ENCODE data around the gene SPATS2.

DNA sequence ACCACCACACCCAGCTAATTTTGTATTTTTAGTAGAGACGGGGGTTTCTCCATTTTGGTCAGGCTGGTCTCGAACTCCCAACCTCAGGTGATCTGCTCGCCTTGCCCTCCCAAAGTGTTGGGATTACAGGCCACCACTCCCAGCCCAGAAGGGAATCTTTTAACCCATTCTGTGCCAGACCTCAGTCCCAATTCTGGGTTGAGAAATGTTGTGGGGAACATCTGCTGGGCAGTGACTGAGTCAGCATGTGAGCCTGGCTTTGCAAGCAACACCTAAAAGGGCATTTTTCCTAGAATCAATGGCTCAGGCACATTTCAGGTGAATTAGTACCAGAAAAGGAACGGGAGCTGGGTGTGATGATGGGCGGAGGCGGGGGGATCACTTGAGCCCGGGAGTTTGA is 7.6 kb upstream of the SPATS2 start:
- TF ChIP-seq, protein P1, sequence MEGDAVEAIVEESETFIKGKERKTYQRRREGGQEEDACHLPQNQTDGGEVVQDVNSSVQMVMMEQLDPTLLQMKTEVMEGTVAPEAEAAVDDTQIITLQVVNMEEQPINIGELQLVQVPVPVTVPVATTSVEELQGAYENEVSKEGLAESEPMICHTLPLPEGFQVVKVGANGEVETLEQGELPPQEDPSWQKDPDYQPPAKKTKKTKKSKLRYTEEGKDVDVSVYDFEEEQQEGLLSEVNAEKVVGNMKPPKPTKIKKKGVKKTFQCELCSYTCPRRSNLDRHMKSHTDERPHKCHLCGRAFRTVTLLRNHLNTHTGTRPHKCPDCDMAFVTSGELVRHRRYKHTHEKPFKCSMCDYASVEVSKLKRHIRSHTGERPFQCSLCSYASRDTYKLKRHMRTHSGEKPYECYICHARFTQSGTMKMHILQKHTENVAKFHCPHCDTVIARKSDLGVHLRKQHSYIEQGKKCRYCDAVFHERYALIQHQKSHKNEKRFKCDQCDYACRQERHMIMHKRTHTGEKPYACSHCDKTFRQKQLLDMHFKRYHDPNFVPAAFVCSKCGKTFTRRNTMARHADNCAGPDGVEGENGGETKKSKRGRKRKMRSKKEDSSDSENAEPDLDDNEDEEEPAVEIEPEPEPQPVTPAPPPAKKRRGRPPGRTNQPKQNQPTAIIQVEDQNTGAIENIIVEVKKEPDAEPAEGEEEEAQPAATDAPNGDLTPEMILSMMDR (IDR thresholded peaks at IDR 0.05; ENCODE audit: low read length), result no peak
- TF ChIP-seq EZH2 (IDR thresholded peaks at IDR 0.05; ENCODE audit: borderline replicate concordance, low read length), result no peak

All from OCI-LY1 (cell line).